ENCODE measurements around the gene YIPF5.

DNA sequence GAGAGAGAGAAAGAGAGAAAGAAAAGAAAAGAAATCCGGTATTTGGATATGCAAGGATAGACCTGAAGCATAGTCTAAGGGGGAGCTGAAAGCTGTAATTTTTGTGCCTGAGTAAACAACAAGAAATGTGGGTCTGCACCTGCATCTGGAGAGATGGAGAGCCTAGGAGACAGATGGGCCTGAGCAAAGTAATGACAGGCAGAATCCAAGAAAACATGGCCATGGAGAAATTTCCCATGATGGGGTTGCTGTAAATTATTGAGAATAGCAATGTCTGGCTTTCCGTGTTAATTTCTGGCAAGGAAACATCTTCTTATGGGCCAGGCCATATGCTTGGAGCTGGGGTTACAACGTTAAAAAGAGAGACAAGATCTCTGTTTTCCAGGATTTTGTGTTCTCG is 40.2 kb downstream of the YIPF5 start:
- TF ChIP-seq, protein P1, sequence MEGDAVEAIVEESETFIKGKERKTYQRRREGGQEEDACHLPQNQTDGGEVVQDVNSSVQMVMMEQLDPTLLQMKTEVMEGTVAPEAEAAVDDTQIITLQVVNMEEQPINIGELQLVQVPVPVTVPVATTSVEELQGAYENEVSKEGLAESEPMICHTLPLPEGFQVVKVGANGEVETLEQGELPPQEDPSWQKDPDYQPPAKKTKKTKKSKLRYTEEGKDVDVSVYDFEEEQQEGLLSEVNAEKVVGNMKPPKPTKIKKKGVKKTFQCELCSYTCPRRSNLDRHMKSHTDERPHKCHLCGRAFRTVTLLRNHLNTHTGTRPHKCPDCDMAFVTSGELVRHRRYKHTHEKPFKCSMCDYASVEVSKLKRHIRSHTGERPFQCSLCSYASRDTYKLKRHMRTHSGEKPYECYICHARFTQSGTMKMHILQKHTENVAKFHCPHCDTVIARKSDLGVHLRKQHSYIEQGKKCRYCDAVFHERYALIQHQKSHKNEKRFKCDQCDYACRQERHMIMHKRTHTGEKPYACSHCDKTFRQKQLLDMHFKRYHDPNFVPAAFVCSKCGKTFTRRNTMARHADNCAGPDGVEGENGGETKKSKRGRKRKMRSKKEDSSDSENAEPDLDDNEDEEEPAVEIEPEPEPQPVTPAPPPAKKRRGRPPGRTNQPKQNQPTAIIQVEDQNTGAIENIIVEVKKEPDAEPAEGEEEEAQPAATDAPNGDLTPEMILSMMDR (IDR thresholded peaks at IDR 0.05), result no peak
- TF ChIP-seq POLR2A (IDR thresholded peaks at IDR 0.05), result no peak

Measured in breast epithelium (tissue), 3 donors.